HG02571 (cell line): Measurements from ENCODE around the gene KLHDC8B.

Source experiments
- ATAC-seq: cut with Tn5 transposase; IDR thresholded peaks from one replicate; pipeline ENCODE4 v1.9.1; 2021; ENCODE audit warnings: mild to moderate bottlenecking, moderate library complexity; ENCODE audit not compliant: unreplicated experiment

The KLHDC8B gene

GRCh38 chr3:49158103-49158709 lies 13.2 kb upstream of the KLHDC8B start:
- ATAC-seq = no peak

- ATAC-seq = no peak
Measured at GRCh38 chr3:49158792-49159191, 12.6 kb upstream of the KLHDC8B start.

- ATAC-seq = no peak
Measured at GRCh38 chr3:49161197-49161596, 10.2 kb upstream of the KLHDC8B start.

- ATAC-seq = no peak
Measured at GRCh38 chr3:49161808-49162530, 9.4 kb upstream of the KLHDC8B start.

- ATAC-seq = no peak
Measured at GRCh38 chr3:49162751-49163419, 8.5 kb upstream of the KLHDC8B start.

GRCh38 chr3:49163609-49164008 lies 7.8 kb upstream of the KLHDC8B start:
- no peak for ATAC-seq

- no peak for ATAC-seq
Measured at GRCh38 chr3:49164983-49165720, 6.2 kb upstream of the KLHDC8B start.

GRCh38 chr3:49165771-49166751 lies 5.3 kb upstream of the KLHDC8B start, which contains the start of gene CCDC71:
Gene CCDC71 (minus strand): TSS chr3:49166331. CDS start chr3:49164208, 2,123 bp downstream.
- no peak for ATAC-seq

GRCh38 chr3:49166752-49167556 lies 4.4 kb upstream of the KLHDC8B start:
- no peak for ATAC-seq

- ATAC-seq = no peak
Measured at GRCh38 chr3:49170744-49171118, 667 bp upstream of the KLHDC8B start.

GRCh38 chr3:49171775-49172500 lies 540 bp downstream of the KLHDC8B start:
- no peak for ATAC-seq

- no peak for ATAC-seq
Measured at GRCh38 chr3:49172551-49173041, 1.2 kb downstream of the KLHDC8B start.

- ATAC-seq = no peak
Measured at GRCh38 chr3:49173116-49173791, 1.9 kb downstream of the KLHDC8B start.

GRCh38 chr3:49173792-49174170 lies 2.4 kb downstream of the KLHDC8B start:
- no peak for ATAC-seq

- no peak for ATAC-seq
Measured at GRCh38 chr3:49174397-49174985, 3.1 kb downstream of the KLHDC8B start.

- no peak for ATAC-seq
Measured at GRCh38 chr3:49175530-49175929, 4.1 kb downstream of the KLHDC8B start.

GRCh38 chr3:49177073-49177472 lies 5.7 kb downstream of the KLHDC8B start:
- ATAC-seq = no peak

GRCh38 chr3:49180116-49180515 lies 8.7 kb downstream of the KLHDC8B start:
- no peak for ATAC-seq
